HepG2 (cell line): ENCODE results near the gene S100A16. TPM values are rescaled to one million over a fixed set of nuclear protein-coding genes. Genes with fewer than 3 reads are reported as not detected.

Experiments used
- CCAR2 ChIP-seq: fragments of 200-400 bp; formaldehyde crosslinking; optimal IDR thresholded peaks from 2 replicates; pipeline ENCODE3; 2018; ENCODE audit warnings: low read depth, mild to moderate bottlenecking, low read length, moderate library complexity
- DPF2 ChIP-seq: sonication (generic); formaldehyde crosslinking; IDR thresholded peaks from 2 replicates; pipeline ENCODE4 v1.4.0; 2020; ENCODE audit warnings: mild to moderate bottlenecking, low read depth, missing genetic modification reagents, borderline replicate concordance
- MBD4 ChIP-seq: IDR thresholded peaks from 2 replicates; pipeline ENCODE4 v1.6.1; 2012; ENCODE audit warnings: low read length, inconsistent platforms, borderline replicate concordance
- NCOA1 ChIP-seq: sonication (generic); formaldehyde crosslinking; IDR thresholded peaks from 2 replicates; pipeline ENCODE4 v1.9.0; 2021; ENCODE audit warnings: missing genetic modification reagents
- SIN3B ChIP-seq: fragments of 150-350 bp; IDR thresholded peaks from 2 replicates; pipeline ENCODE4 v1.6.1; 2014; ENCODE audit warnings: low read length
- TAF15 ChIP-seq: fragments of 200-400 bp; formaldehyde crosslinking; IDR thresholded peaks from one replicate; pipeline ENCODE4 v1.6.1; 2018; ENCODE audit warnings: mild to moderate bottlenecking, low read depth, low read length; ENCODE audit not compliant: poor library complexity, severe bottlenecking
- TSC22D2 ChIP-seq: sonication (generic); formaldehyde crosslinking; IDR thresholded peaks from 2 replicates; pipeline ENCODE4 v1.5.1; 2020; ENCODE audit warnings: missing genetic modification reagents, mild to moderate bottlenecking, borderline replicate concordance
- ZNF337 ChIP-seq: sonication (generic); formaldehyde crosslinking; IDR thresholded peaks from 2 replicates; pipeline ENCODE4 v1.5.1; 2020; ENCODE audit warnings: missing genetic modification reagents, low read depth, mild to moderate bottlenecking, borderline replicate concordance
- ZNF460 ChIP-seq: sonication (generic); formaldehyde crosslinking; IDR thresholded peaks from 2 replicates; pipeline ENCODE4 v1.5.1; 2020; ENCODE audit warnings: missing genetic modification reagents, mild to moderate bottlenecking, borderline replicate concordance
- ZNF616 ChIP-seq: sonication (generic); formaldehyde crosslinking; IDR thresholded peaks from 2 replicates; pipeline ENCODE4 v1.5.0; 2020; ENCODE audit warnings: low read depth, mild to moderate bottlenecking, missing genetic modification reagents
- ZNF619 ChIP-seq: sonication (generic); formaldehyde crosslinking; IDR thresholded peaks from 2 replicates; pipeline ENCODE4 v1.4.0; 2020; ENCODE audit warnings: mild to moderate bottlenecking, missing genetic modification reagents
- ZSCAN20 ChIP-seq: sonication (generic); formaldehyde crosslinking; IDR thresholded peaks from 2 replicates; pipeline ENCODE4 v1.4.0; 2020; ENCODE audit warnings: missing genetic modification reagents, mild to moderate bottlenecking, borderline replicate concordance
- ZSCAN30 ChIP-seq: sonication (generic); formaldehyde crosslinking; IDR thresholded peaks from 2 replicates; pipeline ENCODE4 v1.5.0; 2020; ENCODE audit warnings: mild to moderate bottlenecking, missing genetic modification reagents
- polyA plus RNA-seq, 8 experiments: library from polyadenylated mRNA; depleted of rRNA in 3 of 8; stranded (reverse) in 7 of 8; unstranded in 1 of 8; fragments of >200 nt; fragmentation: Illumina TruSeq in 4 of 8; extraction: Trizol in 4 of 8; gene quantifications; 2 replicates each; pipeline versions ENCODE4 v1.2.1 to v1.2.3, GENCODE V29; 2011 to 2016; ENCODE audit warnings: low read depth in 4 of 8, missing spikeins in 1 of 8, mixed read lengths in 1 of 8; ENCODE audit not compliant: insufficient read depth in 1 of 8
- total RNA-seq, 5 experiments: library from RNA; depleted of rRNA; stranded (reverse); fragments of >200 nt; fragmentation: Illumina TruSeq; extraction: Trizol; gene quantifications; 2 replicates each; pipeline ENCODE4 v1.2.3, GENCODE V29; 2016; ENCODE audit warnings: low read depth in 1 of 5
- TF ChIP-seq, protein P1 (sequence below): sonication (generic); formaldehyde crosslinking; IDR thresholded peaks from 2 replicates; pipeline ENCODE4 v1.4.0; 2020; ENCODE audit warnings: missing genetic modification reagents
- TF ChIP-seq, protein P2 (sequence below): sonication (generic); formaldehyde crosslinking; IDR thresholded peaks from 2 replicates; pipeline ENCODE4 v1.5.0; 2020; ENCODE audit warnings: missing genetic modification reagents
- TF ChIP-seq, protein P3 (sequence below): sonication (generic); formaldehyde crosslinking; IDR thresholded peaks from 2 replicates; pipeline ENCODE4 v1.5.0; 2020; ENCODE audit warnings: missing genetic modification reagents
- TF ChIP-seq, protein P4 (sequence below): sonication (generic); formaldehyde crosslinking; conservative IDR thresholded peaks from 2 replicates; pipeline ENCODE4 v1.8.1; 2023; ENCODE audit warnings: missing genetic modification reagents
- TF ChIP-seq, protein P5 (sequence below), 2 experiments: fragments of 450-650 bp in 1 of 2; sonication (generic) in 1 of 2; formaldehyde crosslinking; IDR thresholded peaks; 2 replicates each; pipeline versions ENCODE4 v1.5.0 to v1.8.0; 2020 to 2022; ENCODE audit warnings: mild to moderate bottlenecking in 1 of 2, missing genetic modification reagents in 1 of 2

S100A16 gene
- total and polyA plus RNA-seq, 2 of the 13 experiments (the other 11 are each of a cell fraction or from before 2014, with no cell fraction given) = 46.0 to 195 TPM

DNA sequence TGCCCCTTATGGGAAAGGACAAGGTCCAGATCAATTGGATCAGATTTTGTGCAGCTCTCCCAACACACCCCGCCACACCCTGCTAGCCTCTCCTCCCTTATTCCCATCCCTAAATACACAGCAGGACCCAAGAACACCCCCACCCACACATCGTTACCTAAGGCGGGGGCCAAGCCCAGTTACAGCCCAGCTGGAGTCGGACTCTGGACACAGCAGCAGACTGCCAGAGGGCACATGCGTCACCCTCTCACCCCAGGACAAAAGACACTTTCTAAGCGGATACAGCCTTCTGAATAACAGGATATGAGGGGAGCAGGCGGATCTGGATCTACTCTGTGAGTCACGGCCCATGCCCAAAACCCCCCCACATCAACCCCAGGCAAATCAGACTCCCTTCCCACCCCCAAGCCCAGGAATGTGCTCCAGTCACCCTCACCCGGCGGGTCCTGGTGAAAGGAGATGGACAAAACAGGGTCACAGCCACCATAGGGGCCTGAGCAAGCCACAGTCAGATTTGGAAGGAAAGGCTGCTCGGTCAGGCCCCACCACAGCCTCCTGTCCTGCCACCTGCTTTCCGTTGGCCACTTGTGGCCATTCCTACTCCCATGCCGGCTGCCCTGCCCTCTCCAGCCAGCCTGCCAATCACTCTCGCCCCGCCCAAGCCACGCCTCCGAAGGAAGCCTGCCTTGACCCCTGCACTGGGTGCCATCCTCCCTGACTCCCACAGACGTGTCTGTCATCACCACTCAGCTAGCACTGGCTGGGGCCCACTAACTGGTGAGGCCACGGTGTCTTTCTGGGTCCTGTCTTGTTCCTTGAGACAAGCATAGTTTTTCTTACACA lies 4.0 kb downstream of the S100A16 start (continued):
- TF ChIP-seq SIN3B = 0 out of 2 replicates have a peak, but pooled peaks have one; percentile 18
- peak; percentile 71 for TF ChIP-seq DPF2 (CRISPR knock-in tag)
- TF ChIP-seq ZNF619 = no peak
- no peak for TF ChIP-seq ZSCAN30 (CRISPR knock-in tag)
- TF ChIP-seq, protein P1, sequence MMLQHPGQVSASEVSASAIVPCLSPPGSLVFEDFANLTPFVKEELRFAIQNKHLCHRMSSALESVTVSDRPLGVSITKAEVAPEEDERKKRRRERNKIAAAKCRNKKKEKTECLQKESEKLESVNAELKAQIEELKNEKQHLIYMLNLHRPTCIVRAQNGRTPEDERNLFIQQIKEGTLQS (CRISPR knock-in tag) = no peak
- TF ChIP-seq, protein P2, sequence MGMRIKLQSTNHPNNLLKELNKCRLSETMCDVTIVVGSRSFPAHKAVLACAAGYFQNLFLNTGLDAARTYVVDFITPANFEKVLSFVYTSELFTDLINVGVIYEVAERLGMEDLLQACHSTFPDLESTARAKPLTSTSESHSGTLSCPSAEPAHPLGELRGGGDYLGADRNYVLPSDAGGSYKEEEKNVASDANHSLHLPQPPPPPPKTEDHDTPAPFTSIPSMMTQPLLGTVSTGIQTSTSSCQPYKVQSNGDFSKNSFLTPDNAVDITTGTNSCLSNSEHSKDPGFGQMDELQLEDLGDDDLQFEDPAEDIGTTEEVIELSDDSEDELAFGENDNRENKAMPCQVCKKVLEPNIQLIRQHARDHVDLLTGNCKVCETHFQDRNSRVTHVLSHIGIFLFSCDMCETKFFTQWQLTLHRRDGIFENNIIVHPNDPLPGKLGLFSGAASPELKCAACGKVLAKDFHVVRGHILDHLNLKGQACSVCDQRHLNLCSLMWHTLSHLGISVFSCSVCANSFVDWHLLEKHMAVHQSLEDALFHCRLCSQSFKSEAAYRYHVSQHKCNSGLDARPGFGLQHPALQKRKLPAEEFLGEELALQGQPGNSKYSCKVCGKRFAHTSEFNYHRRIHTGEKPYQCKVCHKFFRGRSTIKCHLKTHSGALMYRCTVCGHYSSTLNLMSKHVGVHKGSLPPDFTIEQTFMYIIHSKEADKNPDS (CRISPR knock-in tag) = peak; percentile 26; the same call in 1 of the 2 replicates
- TF ChIP-seq, protein P3, sequence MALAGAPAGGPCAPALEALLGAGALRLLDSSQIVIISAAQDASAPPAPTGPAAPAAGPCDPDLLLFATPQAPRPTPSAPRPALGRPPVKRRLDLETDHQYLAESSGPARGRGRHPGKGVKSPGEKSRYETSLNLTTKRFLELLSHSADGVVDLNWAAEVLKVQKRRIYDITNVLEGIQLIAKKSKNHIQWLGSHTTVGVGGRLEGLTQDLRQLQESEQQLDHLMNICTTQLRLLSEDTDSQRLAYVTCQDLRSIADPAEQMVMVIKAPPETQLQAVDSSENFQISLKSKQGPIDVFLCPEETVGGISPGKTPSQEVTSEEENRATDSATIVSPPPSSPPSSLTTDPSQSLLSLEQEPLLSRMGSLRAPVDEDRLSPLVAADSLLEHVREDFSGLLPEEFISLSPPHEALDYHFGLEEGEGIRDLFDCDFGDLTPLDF (CRISPR knock-in tag) = no peak
- no peak for TF ChIP-seq TSC22D2 (CRISPR knock-in tag)
- TF ChIP-seq, protein P4, sequence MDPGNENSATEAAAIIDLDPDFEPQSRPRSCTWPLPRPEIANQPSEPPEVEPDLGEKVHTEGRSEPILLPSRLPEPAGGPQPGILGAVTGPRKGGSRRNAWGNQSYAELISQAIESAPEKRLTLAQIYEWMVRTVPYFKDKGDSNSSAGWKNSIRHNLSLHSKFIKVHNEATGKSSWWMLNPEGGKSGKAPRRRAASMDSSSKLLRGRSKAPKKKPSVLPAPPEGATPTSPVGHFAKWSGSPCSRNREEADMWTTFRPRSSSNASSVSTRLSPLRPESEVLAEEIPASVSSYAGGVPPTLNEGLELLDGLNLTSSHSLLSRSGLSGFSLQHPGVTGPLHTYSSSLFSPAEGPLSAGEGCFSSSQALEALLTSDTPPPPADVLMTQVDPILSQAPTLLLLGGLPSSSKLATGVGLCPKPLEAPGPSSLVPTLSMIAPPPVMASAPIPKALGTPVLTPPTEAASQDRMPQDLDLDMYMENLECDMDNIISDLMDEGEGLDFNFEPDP (CRISPR knock-in tag) = no peak
- no peak for TF ChIP-seq ZNF337 (CRISPR knock-in tag)
- no peak for TF ChIP-seq CCAR2
- TF ChIP-seq MBD4 = no peak
- TF ChIP-seq TAF15 = no peak
- no peak; the same call in 1 of the 2 replicates for TF ChIP-seq ZNF460
- 0 out of 2 replicates have a peak, but pooled peaks have one; percentile 40 for TF ChIP-seq ZSCAN20
- TF ChIP-seq ZNF616 = peak; percentile 91
- TF ChIP-seq, protein P5, sequence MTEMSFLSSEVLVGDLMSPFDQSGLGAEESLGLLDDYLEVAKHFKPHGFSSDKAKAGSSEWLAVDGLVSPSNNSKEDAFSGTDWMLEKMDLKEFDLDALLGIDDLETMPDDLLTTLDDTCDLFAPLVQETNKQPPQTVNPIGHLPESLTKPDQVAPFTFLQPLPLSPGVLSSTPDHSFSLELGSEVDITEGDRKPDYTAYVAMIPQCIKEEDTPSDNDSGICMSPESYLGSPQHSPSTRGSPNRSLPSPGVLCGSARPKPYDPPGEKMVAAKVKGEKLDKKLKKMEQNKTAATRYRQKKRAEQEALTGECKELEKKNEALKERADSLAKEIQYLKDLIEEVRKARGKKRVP (CRISPR knock-in tag; IDR thresholded peaks at IDR 0.05) = 0 out of 4 replicates have a peak, but pooled peaks of 1 of the 2 experiments have one; percentile 51
- TF ChIP-seq NCOA1 (CRISPR knock-in tag) = no peak
